GM23248 (cell line): ENCODE results near the gene FZD7.

Experiments used
- EZH2 ChIP-seq: fragments of 200-600 bp; sonication (generic); IDR thresholded peaks from 2 replicates; pipeline ENCODE4 v1.6.1; 2018; ENCODE audit warnings: antibody characterized with exemption, mild to moderate bottlenecking; ENCODE audit not compliant: insufficient read depth, poor library complexity, severe bottlenecking
- EZH2phosphoT487 ChIP-seq: fragments of 200-600 bp; sonication (generic); IDR thresholded peaks from 2 replicates; pipeline ENCODE4 v1.6.1; 2018; ENCODE audit warnings: antibody characterized with exemption, moderate library complexity, mild to moderate bottlenecking, low read depth; ENCODE audit not compliant: insufficient read depth

DNA sequence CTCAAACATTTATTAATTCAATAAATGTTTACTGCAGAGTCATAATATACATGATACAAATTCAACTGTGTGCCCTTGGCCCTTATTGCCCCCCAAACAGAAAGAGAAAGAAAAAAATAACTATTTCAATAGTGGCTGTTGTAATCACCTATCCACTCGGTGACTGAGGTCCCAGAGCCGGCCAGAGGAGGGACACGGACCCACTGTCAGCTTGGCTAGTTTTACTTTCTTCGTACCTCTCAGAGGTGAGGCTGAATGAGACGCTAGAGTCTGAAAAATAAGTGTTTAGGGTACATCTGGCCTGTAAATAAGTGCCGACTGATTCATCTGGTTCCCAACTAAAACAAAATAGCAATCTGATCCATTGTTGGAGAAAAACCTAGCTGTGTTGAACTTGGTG is 31.3 kb upstream of the FZD7 start:
- no peak for TF ChIP-seq EZH2
- TF ChIP-seq EZH2phosphoT487 = no peak
